ENCODE measurements around the gene ARID1B. TPM values are rescaled to one million over a fixed set of nuclear protein-coding genes. Genes with fewer than 3 reads are reported as not detected.

The ARID1B gene
- total and polyA plus RNA-seq, 10 donors: 17.7 to 223 (median 141) TPM

DNA sequence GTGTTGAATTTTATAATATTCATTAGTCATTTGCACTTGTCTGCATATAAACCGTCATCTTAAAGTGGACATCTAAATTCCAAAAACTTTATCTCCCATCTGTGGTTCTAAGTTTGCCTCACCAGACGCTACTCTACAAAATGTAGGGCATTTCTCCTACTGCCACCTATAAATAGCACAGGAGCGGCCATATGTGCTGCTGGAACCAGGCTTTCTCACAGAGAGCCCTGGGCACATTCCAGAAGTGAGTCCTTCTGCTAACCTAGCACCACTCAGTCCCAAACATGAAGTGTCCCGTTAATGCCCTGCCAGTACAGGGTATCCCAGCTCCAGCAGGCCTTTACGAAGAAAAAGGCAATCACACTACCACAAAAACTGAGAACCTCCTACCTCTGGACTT is 392.5 kb downstream of the ARID1B start:
- Histone ChIP-seq H3K4me3 (no peak overlapping the region), H3K27ac (no peak overlapping the region), H3K27me3 (replicated peaks in 1 of 7) (no peaks in the 10 kb centered on the region), H3K36me3 (peaks cover 0 to 96% (median 40%) of the 10 kb centered on the region in 6 donors), H3K9me3 (no peaks in the 10 kb centered on the region), H3K4me1 (no peaks in the 10 kb centered on the region)
- intact Hi-C loops (cut with DNase I; ENCODE audit: low total_unique reads): no loop called here
- no peak for DNase-seq
- TF ChIP-seq POLR2AphosphoS5 (IDR thresholded peaks at IDR 0.05) (no peak), POLR2A (IDR thresholded peaks at IDR 0.05) (no peak)
- TF ChIP-seq, protein P1, sequence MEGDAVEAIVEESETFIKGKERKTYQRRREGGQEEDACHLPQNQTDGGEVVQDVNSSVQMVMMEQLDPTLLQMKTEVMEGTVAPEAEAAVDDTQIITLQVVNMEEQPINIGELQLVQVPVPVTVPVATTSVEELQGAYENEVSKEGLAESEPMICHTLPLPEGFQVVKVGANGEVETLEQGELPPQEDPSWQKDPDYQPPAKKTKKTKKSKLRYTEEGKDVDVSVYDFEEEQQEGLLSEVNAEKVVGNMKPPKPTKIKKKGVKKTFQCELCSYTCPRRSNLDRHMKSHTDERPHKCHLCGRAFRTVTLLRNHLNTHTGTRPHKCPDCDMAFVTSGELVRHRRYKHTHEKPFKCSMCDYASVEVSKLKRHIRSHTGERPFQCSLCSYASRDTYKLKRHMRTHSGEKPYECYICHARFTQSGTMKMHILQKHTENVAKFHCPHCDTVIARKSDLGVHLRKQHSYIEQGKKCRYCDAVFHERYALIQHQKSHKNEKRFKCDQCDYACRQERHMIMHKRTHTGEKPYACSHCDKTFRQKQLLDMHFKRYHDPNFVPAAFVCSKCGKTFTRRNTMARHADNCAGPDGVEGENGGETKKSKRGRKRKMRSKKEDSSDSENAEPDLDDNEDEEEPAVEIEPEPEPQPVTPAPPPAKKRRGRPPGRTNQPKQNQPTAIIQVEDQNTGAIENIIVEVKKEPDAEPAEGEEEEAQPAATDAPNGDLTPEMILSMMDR (IDR thresholded peaks at IDR 0.05 in 8 of 11, conservative IDR thresholded peaks at IDR 0.05 in 3 of 11): no peak
- 86 to 92% (median 90%) methylated on average over 5 of the region's 5 CpGs for WGBS, 5 donors

DNA sequence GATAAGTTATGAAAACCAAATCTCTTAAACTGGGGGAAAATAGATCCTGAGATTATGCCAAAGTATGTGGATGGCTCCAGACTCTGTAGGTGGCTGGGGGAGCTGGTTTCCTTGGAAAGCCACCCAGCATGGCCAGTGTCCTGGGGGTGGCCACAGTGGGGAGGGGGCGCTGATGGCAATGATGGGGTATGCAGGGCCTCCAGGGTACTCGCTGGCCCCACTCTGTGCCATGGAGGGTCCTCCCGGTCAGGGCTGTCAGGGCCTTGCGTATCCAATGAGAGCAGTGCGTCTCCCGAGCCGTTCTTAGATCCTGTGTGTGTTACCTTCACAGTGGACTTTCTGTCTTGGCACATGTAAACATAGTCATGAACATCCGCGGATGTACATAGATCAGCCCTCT is 393.4 kb downstream of the ARID1B start:
- Histone ChIP-seq H3K27ac (no peak overlapping the region), H3K9me3 (no peaks in the 10 kb centered on the region), H3K4me1 (no peaks in the 10 kb centered on the region), H3K27me3 (replicated peaks in 1 of 7) (no peaks in the 10 kb centered on the region), H3K36me3 (peaks cover 0 to 91% (median 40%) of the 10 kb centered on the region in 6 donors), H3K4me3 (no peak overlapping the region)
- intact Hi-C loops (cut with DNase I; ENCODE audit: low total_unique reads): no loop called here
- WGBS, 5 donors: 95 to 97% (median 97%) methylated on average over 9 of the region's 9 CpGs
- TF ChIP-seq POLR2AphosphoS5 (IDR thresholded peaks at IDR 0.05): peak in 1 of 3 donors; percentile 24
- no peak for TF ChIP-seq POLR2A (IDR thresholded peaks at IDR 0.05)
- TF ChIP-seq, protein P1 (IDR thresholded peaks at IDR 0.05 in 8 of 11, conservative IDR thresholded peaks at IDR 0.05 in 3 of 11): no peak
- no peak for DNase-seq

DNA sequence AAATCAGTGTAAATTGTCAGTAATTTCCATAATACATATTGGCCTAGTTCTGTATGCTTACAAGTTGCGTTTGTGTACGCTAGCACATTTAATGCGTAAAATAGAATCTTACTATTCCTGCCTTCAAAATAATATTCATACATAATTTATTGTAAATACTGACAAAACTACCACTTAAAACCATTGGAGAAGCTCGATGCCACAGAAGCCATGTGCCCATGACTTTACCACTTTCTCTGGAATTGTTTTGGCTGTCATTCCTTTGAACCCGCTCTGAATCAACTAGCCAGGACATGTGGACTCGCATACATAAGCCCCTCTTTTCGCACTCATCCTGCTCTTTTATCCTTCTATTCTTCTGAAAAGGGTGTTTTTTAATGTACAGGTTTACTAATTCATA is 394.6 kb downstream of the ARID1B start:
- TF ChIP-seq, protein P1 (IDR thresholded peaks at IDR 0.05 in 8 of 11, conservative IDR thresholded peaks at IDR 0.05 in 3 of 11): no peak
- TF ChIP-seq POLR2A (IDR thresholded peaks at IDR 0.05) (no peak), POLR2AphosphoS5 (IDR thresholded peaks at IDR 0.05) (no peak)
- WGBS, 5 donors: 95 to 98% (median 98%) methylated on average over 7 of the region's 7 CpGs
- peaks cover 0 to 91% (median 38%) of the 10 kb centered on the region in 6 donors for H3K36me3 ChIP-seq

DNA sequence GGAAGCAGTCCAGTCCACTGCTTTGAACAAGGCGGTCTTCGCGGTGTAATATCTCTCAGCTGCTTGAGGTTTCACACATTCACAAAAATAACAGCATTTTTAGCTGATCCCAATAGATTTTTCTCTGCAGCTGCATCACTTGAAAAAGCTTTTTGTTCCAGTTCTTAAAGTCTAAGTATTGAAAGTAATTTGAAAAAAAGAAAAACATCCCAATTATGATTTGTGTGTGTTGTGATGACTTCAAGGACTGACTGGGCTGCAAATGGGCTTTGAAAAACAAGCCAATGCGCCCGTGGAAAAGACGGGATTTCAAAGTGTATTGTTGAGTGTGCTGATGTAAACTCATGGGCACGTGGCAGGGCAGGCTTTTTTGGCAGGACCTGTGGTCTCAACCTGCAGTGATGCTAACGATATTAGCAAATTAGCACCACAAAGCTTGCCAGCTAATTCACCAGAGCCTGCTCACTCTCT is 395.1 kb downstream of the ARID1B start:
- H3K27ac ChIP-seq: no peak overlapping the region
- no peaks in the 10 kb centered on the region for H3K9me3 ChIP-seq
- intact Hi-C loops (cut with DNase I; ENCODE audit: low total_unique reads): no loop called here
- peaks cover 0 to 87% (median 34%) of the 10 kb centered on the region in 6 donors for H3K36me3 ChIP-seq
- 93 to 96% (median 94%) methylated on average over 8 of the region's 8 CpGs for WGBS, 5 donors
- TF ChIP-seq POLR2A (IDR thresholded peaks at IDR 0.05) (no peak), POLR2AphosphoS5 (IDR thresholded peaks at IDR 0.05) (no peak)
- TF ChIP-seq, protein P1 (IDR thresholded peaks at IDR 0.05 in 8 of 11, conservative IDR thresholded peaks at IDR 0.05 in 3 of 11): no peak
- no peak overlapping the region for H3K4me3 ChIP-seq
- H3K27me3 ChIP-seq (replicated peaks in 1 of 7): no peaks in the 10 kb centered on the region
- DNase-seq: no peak
- no peaks in the 10 kb centered on the region for H3K4me1 ChIP-seq

More for the DNA sequence above, 394.6 kb downstream of the ARID1B start:
- H3K4me1 ChIP-seq: no peaks in the 10 kb centered on the region
- no peak overlapping the region for H3K27ac ChIP-seq
- intact Hi-C loops (cut with DNase I; ENCODE audit: low total_unique reads): no loop called here
- no peak for DNase-seq
- no peaks in the 10 kb centered on the region for H3K9me3 ChIP-seq
- no peak overlapping the region for H3K4me3 ChIP-seq
- no peaks in the 10 kb centered on the region for H3K27me3 ChIP-seq (replicated peaks in 1 of 7)
